ENCODE results near the gene CELF3. TPM values are rescaled to one million over a fixed set of nuclear protein-coding genes. Genes with fewer than 3 reads are reported as not detected.

CELF3 gene
- total and polyA plus RNA-seq, 9 of the 15 experiments (the other 6 are each of a cell fraction or from before 2014, with no cell fraction given), result not detected

DNA sequence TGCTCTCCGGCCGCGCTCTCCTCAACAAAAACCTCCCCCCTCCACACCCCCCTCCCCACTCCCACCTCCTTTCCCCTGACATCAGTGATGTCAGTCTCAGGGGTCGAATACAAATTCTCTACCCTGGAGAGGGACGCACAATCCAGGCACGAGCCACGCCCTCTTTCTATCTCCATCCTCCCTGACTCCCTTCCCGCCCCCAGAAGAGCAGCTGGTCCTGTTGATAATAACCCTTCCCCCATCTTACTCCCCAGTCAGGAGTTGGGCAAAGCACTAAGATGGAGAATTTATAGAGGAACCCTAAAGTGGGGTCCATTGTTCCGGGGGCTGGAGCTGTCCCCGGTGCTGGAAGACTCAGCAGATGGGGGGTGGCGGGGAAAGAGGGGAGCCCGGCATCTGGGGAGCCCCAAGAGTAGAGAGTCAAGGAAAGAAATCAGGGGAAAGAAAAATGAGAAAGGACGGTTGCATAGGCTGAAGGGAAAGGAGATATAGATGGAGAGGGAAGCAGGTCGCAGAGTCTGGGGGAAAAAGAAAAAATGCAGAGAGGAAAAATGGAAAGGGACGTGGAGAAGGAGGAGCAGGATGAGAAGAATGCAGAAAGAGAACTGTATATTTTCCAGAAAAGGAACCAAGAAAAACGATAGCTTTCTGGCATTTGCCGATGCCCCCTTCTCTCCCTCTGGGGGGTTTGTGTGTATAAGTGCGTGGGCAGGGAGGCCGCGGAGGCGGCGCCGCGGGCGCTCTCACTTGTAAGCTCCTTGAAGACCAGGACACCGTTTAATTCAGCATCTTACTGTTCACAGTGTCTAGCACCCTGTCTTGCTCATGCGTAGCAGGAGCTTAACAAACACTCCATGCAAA lies at the start of gene CELF3 (continued):
- TF ChIP-seq, protein P1, sequence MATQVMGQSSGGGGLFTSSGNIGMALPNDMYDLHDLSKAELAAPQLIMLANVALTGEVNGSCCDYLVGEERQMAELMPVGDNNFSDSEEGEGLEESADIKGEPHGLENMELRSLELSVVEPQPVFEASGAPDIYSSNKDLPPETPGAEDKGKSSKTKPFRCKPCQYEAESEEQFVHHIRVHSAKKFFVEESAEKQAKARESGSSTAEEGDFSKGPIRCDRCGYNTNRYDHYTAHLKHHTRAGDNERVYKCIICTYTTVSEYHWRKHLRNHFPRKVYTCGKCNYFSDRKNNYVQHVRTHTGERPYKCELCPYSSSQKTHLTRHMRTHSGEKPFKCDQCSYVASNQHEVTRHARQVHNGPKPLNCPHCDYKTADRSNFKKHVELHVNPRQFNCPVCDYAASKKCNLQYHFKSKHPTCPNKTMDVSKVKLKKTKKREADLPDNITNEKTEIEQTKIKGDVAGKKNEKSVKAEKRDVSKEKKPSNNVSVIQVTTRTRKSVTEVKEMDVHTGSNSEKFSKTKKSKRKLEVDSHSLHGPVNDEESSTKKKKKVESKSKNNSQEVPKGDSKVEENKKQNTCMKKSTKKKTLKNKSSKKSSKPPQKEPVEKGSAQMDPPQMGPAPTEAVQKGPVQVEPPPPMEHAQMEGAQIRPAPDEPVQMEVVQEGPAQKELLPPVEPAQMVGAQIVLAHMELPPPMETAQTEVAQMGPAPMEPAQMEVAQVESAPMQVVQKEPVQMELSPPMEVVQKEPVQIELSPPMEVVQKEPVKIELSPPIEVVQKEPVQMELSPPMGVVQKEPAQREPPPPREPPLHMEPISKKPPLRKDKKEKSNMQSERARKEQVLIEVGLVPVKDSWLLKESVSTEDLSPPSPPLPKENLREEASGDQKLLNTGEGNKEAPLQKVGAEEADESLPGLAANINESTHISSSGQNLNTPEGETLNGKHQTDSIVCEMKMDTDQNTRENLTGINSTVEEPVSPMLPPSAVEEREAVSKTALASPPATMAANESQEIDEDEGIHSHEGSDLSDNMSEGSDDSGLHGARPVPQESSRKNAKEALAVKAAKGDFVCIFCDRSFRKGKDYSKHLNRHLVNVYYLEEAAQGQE (IDR thresholded peaks at IDR 0.05; ENCODE audit: borderline replicate concordance), result peak; percentile 98
- TF ChIP-seq, protein P1 (CRISPR knock-in tag; IDR thresholded peaks at IDR 0.05; ENCODE audit: low read depth), result peak; percentile 93
- TF ChIP-seq TBL1XR1 (IDR thresholded peaks at IDR 0.05; ENCODE audit: low read length in 2 of 2) (0 out of 4 replicates have a peak, but pooled peaks of 1 of the 2 experiments have one; percentile 20), MNT (conservative IDR thresholded peaks at IDR 0.05) (peak; percentile 50 to 61; a peak in 3 of 4 replicates), CXXC5 (CRISPR knock-in tag; IDR thresholded peaks at IDR 0.05) (no peak), CHD4 (IDR thresholded peaks at IDR 0.05; ENCODE audit: insufficient read depth, insufficient replicate concordance, low read depth, low read length, poor library complexity, severe bottlenecking) (no peak), MIER1 (IDR thresholded peaks at IDR 0.05; ENCODE audit: low read depth) (peak; percentile 98), ZNF75A (CRISPR knock-in tag; IDR thresholded peaks at IDR 0.05) (no peak), NCOR1 (IDR thresholded peaks at IDR 0.05) (peak; percentile 46; the same call in 1 of the 2 replicates), SMARCA4 (IDR thresholded peaks at IDR 0.05) (peak; percentile 31; the same call in 1 of the 2 replicates), MAZ (CRISPR knock-in tag; conservative IDR thresholded peaks at IDR 0.05 in 1 of 2, IDR thresholded peaks at IDR 0.05 in 1 of 2) (peak; percentile 44 to 45; a peak in 3 of 4 replicates), ARNT (IDR thresholded peaks at IDR 0.05) (peak; percentile 40 to 81; a peak in 2 of 4 replicates), EP300 (IDR thresholded peaks at IDR 0.05; ENCODE audit: low read length) (peak; percentile 47; the same call in 1 of the 2 replicates), ZBTB7A (IDR thresholded peaks at IDR 0.05; ENCODE audit: borderline replicate concordance, control insufficient read depth, low read depth, low read length) (peak; percentile 44; the same call in 1 of the 2 replicates), KLF6 (CRISPR knock-in tag; IDR thresholded peaks at IDR 0.05; ENCODE audit: borderline replicate concordance) (no peak)
- TF ChIP-seq, protein P2, sequence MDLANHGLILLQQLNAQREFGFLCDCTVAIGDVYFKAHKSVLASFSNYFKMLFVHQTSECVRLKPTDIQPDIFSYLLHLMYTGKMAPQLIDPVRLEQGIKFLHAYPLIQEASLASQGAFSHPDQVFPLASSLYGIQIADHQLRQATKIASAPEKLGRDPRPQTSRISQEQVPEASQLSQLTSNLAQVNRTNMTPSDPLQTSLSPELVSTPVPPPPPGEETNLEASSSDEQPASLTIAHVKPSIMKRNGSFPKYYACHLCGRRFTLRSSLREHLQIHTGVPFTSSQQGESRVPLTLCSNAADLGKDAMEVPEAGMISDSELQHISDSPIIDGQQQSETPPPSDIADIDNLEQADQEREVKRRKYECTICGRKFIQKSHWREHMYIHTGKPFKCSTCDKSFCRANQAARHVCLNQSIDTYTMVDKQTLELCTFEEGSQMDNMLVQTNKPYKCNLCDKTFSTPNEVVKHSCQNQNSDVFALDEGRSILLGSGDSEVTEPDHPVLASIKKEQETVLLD (IDR thresholded peaks at IDR 0.05), result no peak
